Endothelial cell of umbilical vein (primary cell): ENCODE measurements around the gene SYNM. TPM values are rescaled to one million over a fixed set of nuclear protein-coding genes. Genes with fewer than 3 reads are reported as not detected.

Source experiments
- BruUV-seq: library from RNA; stranded (reverse); fragments of 400-500 nt; replicated peaks from 2 replicates; lab custom pipeline; 2021; lab: Mats Ljungman, UMichigan
- CTCF ChIA-PET: fragments of 300-600, 350-600 bp; sonication (Branson Sonifier 250); formaldehyde crosslinking; loops from one replicate; lab custom pipeline; 2021; ENCODE audit warnings: antibody characterized with exemption, inconsistent platforms; lab: Charles Lee
- POLR2A ChIA-PET: fragments of 300-600, 350-600 bp; sonication (Branson Sonifier 250); formaldehyde crosslinking; loops from one replicate; lab custom pipeline; 2021; ENCODE audit warnings: antibody characterized with exemption, inconsistent platforms; lab: Charles Lee
- DNase-seq: peaks from one replicate; pipeline ENCODE4 v3.0.0-alpha.2; 2011; ENCODE audit warnings: low read depth, low spot score
- FAIRE-seq: peaks from 2 replicates; lab custom pipeline; 2011; peaks lifted over from hg19 to GRCh38; lab: Jason Lieb, UNC
- H2AFZ ChIP-seq: 2 replicates; pipeline ENCODE4 v1.6.0; 2012; ENCODE audit warnings: low read depth, low read length, control low read depth, inconsistent platforms
- H3K27ac ChIP-seq: 2 replicates; pipeline ENCODE4 v1.5.1; 2011; ENCODE audit warnings: low read depth, mild to moderate bottlenecking, control low read depth, low read length, moderate library complexity; ENCODE audit not compliant: insufficient read depth
- H3K27me3 ChIP-seq, 2 experiments: 2 replicates each; pipeline versions ENCODE4 v1.6.0 to v1.6.1; 2011; ENCODE audit warnings: low read length in 2 of 2, mixed read lengths in 1 of 2; ENCODE audit not compliant: control insufficient read depth in 2 of 2, insufficient read depth in 2 of 2
- H3K36me3 ChIP-seq, 2 experiments: 2 replicates in 1 of 2; 3 replicates in 1 of 2; pipeline ENCODE4 v1.5.1; 2011; ENCODE audit warnings: low read length in 2 of 2, mild to moderate bottlenecking in 1 of 2, moderate library complexity in 1 of 2; ENCODE audit not compliant: control insufficient read depth in 2 of 2, insufficient read depth in 2 of 2; ENCODE audit errors: extremely low read depth in 1 of 2
- H3K4me1 ChIP-seq: 3 replicates; pipeline ENCODE4 v1.5.1; 2011; ENCODE audit warnings: mild to moderate bottlenecking, low read length; ENCODE audit not compliant: control insufficient read depth, insufficient read depth; ENCODE audit errors: extremely low read depth
- H3K4me2 ChIP-seq: 2 replicates; pipeline ENCODE4 v1.6.1; 2011; ENCODE audit warnings: low read length, control low read depth, mixed read lengths; ENCODE audit not compliant: insufficient read depth
- H3K4me3 ChIP-seq, 3 experiments: fragments of 200-600 bp in 1 of 3; sonication (generic), shearing (Covaris generic) in 1 of 3; replicated peaks in 1 of 3; 2 replicates each; pipeline ENCODE4 v1.5.1; 2011 to 2016; ENCODE audit warnings: control low read depth in 3 of 3, low read length in 3 of 3, mild to moderate bottlenecking in 2 of 3, inconsistent platforms in 1 of 3, low read depth in 1 of 3, moderate library complexity in 1 of 3; ENCODE audit not compliant: insufficient read depth in 1 of 3
- H3K79me2 ChIP-seq: 2 replicates; pipeline ENCODE4 v1.6.0; 2012; ENCODE audit warnings: low read length, inconsistent platforms; ENCODE audit not compliant: control insufficient read depth, insufficient read depth
- H3K9ac ChIP-seq: replicated peaks from 2 replicates; pipeline ENCODE3; 2011; ENCODE audit warnings: low read length, control low read depth; ENCODE audit not compliant: insufficient read depth; ENCODE audit errors: extremely low read depth
- H3K9me1 ChIP-seq: replicated peaks from 3 replicates; pipeline ENCODE4 v1.6.0; 2011; ENCODE audit warnings: mild to moderate bottlenecking, low read length; ENCODE audit not compliant: control insufficient read depth, insufficient read depth; ENCODE audit errors: extremely low read depth
- H3K9me3 ChIP-seq: replicated peaks from 2 replicates; pipeline ENCODE4 v1.5.1; 2012; ENCODE audit warnings: low read length, inconsistent platforms; ENCODE audit not compliant: control insufficient read depth, insufficient read depth
- H4K20me1 ChIP-seq: replicated peaks from 2 replicates; pipeline ENCODE3; 2011; ENCODE audit warnings: mild to moderate bottlenecking, low read length; ENCODE audit not compliant: control insufficient read depth, insufficient read depth; ENCODE audit errors: extremely low read depth
- CTCF ChIP-seq, 2 donors: IDR thresholded peaks; 1 replicate in 1 of 2; 2 replicates in 1 of 2; pipeline ENCODE4 v1.5.1; 2011; ENCODE audit warnings: low read length in 2 of 2, mild to moderate bottlenecking in 2 of 2, moderate library complexity in 2 of 2, control low read depth in 1 of 2, inconsistent platforms in 1 of 2, low read depth in 1 of 2; ENCODE audit not compliant: insufficient read depth in 1 of 2; ENCODE audit errors: extremely low read depth in 1 of 2
- EZH2 ChIP-seq: IDR thresholded peaks from 2 replicates; pipeline ENCODE4 v1.6.1; 2012; ENCODE audit warnings: borderline replicate concordance, low read depth, mild to moderate bottlenecking, moderate library complexity, low read length, inconsistent platforms; ENCODE audit not compliant: severe bottlenecking
- FOS ChIP-seq: IDR thresholded peaks from 2 replicates; pipeline ENCODE4 v1.6.1; 2011; ENCODE audit warnings: mild to moderate bottlenecking, low read length, moderate library complexity, borderline replicate concordance; ENCODE audit not compliant: insufficient read depth
- GATA2 ChIP-seq: IDR thresholded peaks from 2 replicates; pipeline ENCODE4 v1.7.0; 2011; ENCODE audit warnings: low read depth, mild to moderate bottlenecking, moderate library complexity, mixed read lengths, low read length; ENCODE audit not compliant: insufficient read length, insufficient read depth
- JUN ChIP-seq: IDR thresholded peaks from 2 replicates; pipeline ENCODE4 v1.6.1; 2011; ENCODE audit warnings: borderline replicate concordance, low read depth; ENCODE audit not compliant: insufficient read length, insufficient read depth
- MAX ChIP-seq: IDR thresholded peaks from 2 replicates; pipeline ENCODE4 v1.6.1; 2011; ENCODE audit not compliant: insufficient read depth, insufficient read length
- MYC ChIP-seq: IDR thresholded peaks from one replicate; pipeline ENCODE4 v1.6.1; 2011; ENCODE audit warnings: mild to moderate bottlenecking, low read depth, low read length
- POLR2A ChIP-seq: IDR thresholded peaks from 2 replicates; pipeline ENCODE4 v1.6.1; 2012; ENCODE audit warnings: low read depth, mild to moderate bottlenecking, control low read depth, low read length
- POLR2AphosphoS5 ChIP-seq: IDR thresholded peaks from 2 replicates; pipeline ENCODE4 v1.6.1; 2012; ENCODE audit warnings: low read depth, mild to moderate bottlenecking, control low read depth, low read length, moderate library complexity; ENCODE audit not compliant: insufficient read depth
- dilution Hi-C: fragments of 300-500 bp; cut with MboI; formaldehyde crosslinking; loops from one replicate; pipeline ENCODE4 v1.15.0; 2019; ENCODE audit warnings: low sequenced_read_pairs; ENCODE audit not compliant: extremely low pct_ligation_motif_present
- intact Hi-C: fragments of 100-400 bp; cut with micrococcal nuclease; formaldehyde crosslinking; loops from one replicate; pipeline ENCODE4 v1.10.0; 2022
- polyA plus RNA-seq, 4 experiments: library from polyadenylated mRNA; depleted of rRNA in 3 of 4; stranded (reverse) in 3 of 4; unstranded in 1 of 4; fragments of >200 nt; gene quantifications; 2 replicates each; pipeline versions ENCODE4 v1.2.1 to v1.2.3, GENCODE V29; 2011 to 2012; ENCODE audit warnings: missing spikeins in 1 of 4
- total RNA-seq: library from RNA; stranded (reverse); gene quantifications from 2 replicates; pipeline ENCODE4 v1.2.3, GENCODE V29; 2021

The SYNM gene
- total and polyA plus RNA-seq, 2 donors (not counting 3 experiments of a cell fraction or from before 2014, with no cell fraction given) = 3.7 to 10.2 TPM

DNA sequence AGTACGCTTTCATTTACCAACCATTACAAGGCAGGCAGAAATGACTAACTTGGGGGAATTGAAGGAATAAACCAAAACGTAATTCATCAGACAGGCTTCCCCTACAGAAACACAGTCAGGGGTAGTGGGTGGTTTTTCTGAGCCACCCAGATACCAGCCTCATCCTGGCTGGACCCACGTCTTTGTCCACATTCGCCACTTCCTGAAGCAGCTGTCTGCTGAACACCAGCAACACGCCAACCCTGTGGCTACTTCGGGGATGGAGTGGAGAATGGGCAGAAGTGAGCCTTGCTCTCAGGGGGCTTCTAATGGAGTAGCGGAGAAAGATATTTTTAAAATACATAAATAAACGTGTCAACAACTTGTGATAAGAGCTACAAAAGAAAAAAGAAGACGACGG is 40.1 kb downstream of the SYNM start:
- no peak overlapping the region for H3K27ac ChIP-seq
- H3K27me3 ChIP-seq = no peaks in the 10 kb centered on the region
- POLR2A ChIA-PET = no interaction called here
- H3K9me3 ChIP-seq = no peaks in the 10 kb centered on the region
- dilution Hi-C loops = no loop called here
- H3K79me2 ChIP-seq = no peaks in the 10 kb centered on the region
- H2AFZ ChIP-seq = no peak overlapping the region
- H3K9ac ChIP-seq = no peak overlapping the region
- no peaks in the 10 kb centered on the region for H3K9me1 ChIP-seq
- H3K4me1 ChIP-seq = no peaks in the 10 kb centered on the region
- FAIRE-seq = no peak
- CTCF ChIA-PET = no interaction called here
- no peaks in the 10 kb centered on the region for H3K36me3 ChIP-seq
- H3K4me3 ChIP-seq = no peak overlapping the region
- H4K20me1 ChIP-seq = no peaks in the 10 kb centered on the region
- BruUV-seq = no TSS peak
- no peak for DNase-seq
- no peak overlapping the region for H3K4me2 ChIP-seq
- TF ChIP-seq POLR2AphosphoS5 (no peak), EZH2 (no peak), CTCF (IDR thresholded peaks at IDR 0.05; ENCODE audit: extremely low read depth in 1 of 2, insufficient read depth in 1 of 2, low read depth in 1 of 2, low read length in 2 of 2) (no peak), MAX (no peak), FOS (no peak), MYC (no peak), POLR2A (no peak), GATA2 (no peak), JUN (no peak)
- intact Hi-C loops = no loop called here
